ENCODE measurements around the gene TNFRSF1B.
A peak's percentile ranks its signal among the peaks of the same experiment; 100 is the strongest.

The TNFRSF1B gene

DNA sequence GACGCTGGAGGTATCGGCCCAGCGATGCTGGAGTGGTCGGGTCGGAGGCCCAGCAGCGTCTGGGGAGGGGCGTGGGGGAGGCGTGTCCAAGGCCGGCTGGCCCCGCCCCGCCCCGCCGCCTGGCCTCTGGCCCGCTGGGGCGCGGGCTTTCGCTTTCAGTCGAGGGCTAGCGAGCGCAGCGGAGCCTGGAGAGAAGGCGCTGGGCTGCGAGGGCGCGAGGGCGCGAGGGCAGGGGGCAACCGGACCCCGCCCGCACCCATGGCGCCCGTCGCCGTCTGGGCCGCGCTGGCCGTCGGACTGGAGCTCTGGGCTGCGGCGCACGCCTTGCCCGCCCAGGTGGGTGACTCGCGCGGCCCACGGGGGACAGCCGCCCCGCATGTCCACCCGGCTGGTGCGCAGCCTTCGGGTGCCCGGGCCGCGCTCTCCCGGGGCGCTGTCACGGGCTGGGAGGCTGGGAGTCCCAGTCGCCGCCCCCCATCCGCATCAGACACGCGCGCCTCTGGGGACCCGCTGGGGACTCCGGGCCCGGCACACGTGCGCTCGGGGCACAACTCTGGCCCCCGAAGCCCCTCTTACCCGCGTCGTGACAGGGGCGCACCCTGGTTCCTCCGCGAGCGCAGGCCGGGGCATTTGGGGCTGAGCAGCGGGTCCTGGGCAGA, at the start of gene TNFRSF1B:
Gene TNFRSF1B (plus strand): TSS at position 158 of the 659 bp plus-strand sequence. CDS start 101 bp downstream, at position 259.
- peak; percentile 41 for DNase-seq (ENCODE audit: low read depth)

DNA sequence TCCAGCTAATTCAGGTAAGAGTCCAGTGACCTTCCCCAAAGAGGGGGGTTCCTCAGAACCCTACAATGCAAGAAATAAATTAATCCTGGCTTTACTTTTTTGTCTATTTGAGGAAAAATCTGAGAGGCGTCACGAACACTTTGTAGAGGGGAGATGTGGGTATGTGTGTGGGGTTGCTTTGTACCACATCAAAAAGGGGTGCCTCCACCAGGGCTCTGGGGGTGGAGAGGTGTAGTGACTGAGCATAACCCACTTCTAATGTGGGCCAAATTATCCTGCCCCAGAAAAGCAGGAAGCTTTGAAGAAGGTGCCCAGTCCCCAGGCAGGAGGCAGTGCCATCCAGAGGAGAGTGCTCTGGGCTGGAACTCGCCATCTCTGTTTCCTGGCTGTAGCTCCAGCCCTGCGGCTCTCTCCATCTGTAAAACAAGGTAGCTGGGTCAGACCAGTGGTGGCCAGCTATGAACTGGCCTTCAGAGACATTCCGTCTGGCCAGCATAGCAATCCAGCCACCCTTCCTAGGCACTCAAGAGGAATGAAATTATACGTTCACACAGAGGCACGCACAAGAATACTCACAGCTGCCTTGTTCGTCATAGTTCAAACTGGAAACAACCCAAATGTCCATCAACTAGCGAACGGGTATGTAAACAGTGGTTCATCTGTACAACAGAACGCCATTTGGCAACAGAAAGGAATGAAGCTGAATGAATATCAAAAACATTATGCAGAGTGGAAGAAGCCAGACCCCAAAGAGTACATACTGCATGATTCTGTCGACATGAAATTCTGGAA, 45.4 kb upstream of the TNFRSF1B start:
- DNase-seq (ENCODE audit: low read depth): no peak

DNA sequence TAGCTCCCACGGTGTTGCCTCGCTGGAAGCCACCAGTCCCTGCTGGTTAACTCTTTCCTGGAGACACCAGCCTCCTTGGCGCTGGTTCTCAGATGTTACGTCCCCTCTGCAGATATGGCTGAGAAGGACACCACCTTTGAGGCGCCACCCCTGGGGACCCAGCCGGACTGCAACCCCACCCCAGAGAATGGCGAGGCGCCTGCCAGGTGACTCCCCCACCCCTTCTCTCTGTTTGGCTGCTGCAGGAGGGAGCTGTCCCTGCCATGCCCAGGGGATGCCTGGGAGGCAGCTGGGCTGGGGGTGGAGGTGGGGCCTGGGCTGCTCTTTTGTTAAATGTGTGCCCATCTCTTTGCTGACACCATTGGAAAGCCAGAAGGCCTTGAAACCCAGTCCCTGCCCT, 43.6 kb upstream of the TNFRSF1B start:
- DNase-seq (ENCODE audit: low read depth): no peak

DNA sequence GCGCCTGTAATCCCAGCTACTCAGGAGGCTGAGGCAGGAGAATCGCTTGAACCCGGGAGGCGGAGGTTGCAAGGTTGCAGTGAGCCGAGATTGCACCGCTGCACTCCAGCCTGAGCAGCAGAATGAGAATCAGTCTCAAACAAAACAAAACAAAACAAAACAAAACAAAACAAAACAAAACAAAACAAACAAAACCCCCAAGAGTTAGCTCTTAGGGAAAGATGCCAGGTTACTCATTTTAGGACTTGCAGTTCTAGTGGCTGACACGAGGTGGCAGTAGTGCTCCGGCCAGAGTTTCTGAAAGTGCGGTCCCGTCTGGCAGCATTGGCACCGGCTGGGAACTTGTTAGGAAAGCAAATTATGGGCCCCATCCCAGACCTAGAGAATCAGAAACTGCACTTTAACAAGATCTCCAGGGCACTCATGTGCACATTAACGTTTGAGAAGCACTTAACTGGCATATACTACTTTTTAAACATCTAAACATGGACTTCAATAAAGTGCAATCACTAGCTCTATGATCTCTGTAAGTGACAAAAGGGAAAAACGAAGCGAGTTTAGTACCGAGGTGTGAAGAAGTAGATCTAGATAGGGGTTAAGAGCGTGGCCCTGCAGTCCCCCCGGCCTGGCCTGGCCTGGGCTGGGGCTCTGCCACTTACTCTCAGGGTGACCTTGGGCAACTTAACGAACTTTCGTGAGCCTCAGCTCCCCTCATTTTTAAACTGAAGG, 41.9 kb upstream of the TNFRSF1B start:
- peak; percentile 51 for DNase-seq (ENCODE audit: low read depth)

DNA sequence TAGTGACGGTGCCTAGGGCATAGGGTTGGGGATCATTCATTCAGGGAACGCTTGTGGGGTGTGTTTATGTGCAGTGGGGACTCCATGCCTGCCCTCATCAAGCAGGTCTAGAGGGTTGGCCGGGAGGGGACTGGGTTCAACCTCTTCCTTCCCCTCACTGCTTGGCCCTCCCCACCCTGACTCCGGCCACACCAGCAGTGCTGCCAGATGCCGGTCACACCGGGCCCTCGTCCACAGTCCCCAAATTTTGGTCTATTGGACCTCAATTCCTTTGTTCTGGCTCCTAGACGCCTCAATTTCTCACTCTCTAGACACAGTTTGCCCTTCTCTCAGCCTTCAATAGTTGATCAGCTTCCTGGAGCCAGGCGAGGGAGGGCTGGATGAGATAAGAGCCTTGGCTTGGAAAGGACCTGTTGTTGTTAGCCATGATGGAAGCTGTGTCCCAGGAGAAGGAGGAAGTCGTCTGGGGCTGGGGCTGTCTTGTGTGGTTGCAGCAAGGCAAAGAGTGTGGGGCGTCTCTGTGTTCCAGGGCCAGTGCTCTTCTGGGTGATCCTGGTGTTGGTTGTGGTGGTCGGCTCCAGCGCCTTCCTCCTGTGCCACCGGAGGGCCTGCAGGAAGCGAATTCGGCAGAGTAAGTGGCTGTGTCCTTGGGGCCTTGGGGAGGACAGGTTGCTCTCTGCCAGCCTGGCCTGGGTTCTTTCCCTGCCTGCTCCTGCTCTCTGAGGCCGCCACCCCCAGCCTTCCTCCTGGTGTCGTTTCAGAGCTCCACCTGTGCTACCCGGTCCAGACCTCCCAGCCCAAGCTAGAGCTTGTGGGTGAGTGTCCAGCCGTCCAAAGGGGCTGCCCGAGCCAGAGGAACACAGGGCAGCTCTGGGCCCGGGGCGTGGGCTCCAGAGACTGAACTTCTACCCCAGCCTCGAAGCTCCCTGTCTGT, 41.1 kb upstream of the TNFRSF1B start:
- no peak for DNase-seq (ENCODE audit: low read depth)

DNA sequence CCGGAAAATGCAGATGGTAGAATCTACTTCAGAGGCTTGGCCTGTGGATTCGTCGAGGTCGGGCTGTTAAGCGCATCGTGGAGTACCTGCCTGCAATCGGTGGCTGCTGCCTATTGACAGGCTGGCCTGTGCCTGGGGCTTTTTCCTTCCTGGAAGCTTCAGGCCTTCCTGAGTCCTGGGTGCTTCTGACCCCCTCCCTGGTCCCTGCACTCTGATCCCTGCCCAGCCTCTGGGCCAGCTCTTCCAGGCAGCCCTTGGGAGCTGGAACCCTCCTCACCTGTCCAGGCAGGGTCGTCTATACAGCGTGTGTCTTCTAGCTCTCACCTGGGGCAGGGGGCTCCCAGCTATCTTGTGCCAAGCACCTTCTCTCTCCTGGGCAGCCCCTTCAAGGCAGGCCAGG, 40.0 kb upstream of the TNFRSF1B start:
- DNase-seq (ENCODE audit: low read depth): no peak

DNA sequence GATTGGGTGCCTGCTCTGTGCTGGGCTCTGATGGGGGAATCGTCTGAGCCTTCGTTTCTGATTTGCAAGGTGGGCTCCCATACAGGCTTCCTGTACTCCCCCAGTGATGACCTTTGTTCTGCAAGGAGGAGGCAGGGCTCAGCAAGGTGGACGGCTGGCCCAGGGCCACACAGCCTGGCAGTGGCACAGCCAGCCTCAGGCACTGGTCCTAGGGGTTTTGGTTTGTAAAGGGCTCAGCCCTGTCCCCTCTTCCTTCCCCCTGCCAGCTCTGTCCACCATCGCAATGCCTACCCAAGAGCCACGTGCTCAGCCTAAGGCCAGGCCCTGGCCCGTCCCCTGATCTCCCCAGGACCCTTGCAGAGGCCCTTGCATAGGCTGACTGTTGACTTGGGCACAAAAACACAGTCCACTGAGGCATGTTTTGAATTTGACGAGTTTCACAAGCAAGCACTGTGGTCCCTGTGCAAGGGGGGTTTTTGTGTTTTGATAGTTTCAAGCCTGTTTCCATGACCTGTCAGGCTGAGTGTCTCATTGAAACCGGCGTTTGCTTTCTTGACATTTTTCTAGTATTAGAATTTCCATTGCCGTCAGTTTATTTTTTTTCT, 39.5 kb upstream of the TNFRSF1B start:
- no peak for DNase-seq (ENCODE audit: low read depth)

DNA sequence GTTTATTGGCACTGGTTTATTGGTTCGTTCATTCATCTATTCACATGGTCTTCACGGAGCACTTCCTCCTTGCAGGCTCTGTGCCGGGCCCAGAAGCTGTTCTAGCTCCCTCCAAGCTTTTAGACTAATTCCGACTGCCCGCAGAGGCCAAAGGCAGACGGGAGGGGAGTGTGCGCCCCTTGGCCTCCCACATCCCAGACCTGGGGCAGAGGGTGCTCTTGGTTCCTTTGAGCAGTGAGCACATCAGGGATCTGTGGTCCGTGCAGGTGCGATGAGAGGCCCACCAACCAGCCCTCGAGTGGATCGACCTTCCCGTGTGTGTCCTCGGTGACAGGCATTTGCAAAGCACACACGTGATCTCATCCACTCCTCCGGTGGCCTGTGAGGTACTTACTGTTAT, 38.7 kb upstream of the TNFRSF1B start:
- DNase-seq (ENCODE audit: low read depth): no peak

DNA sequence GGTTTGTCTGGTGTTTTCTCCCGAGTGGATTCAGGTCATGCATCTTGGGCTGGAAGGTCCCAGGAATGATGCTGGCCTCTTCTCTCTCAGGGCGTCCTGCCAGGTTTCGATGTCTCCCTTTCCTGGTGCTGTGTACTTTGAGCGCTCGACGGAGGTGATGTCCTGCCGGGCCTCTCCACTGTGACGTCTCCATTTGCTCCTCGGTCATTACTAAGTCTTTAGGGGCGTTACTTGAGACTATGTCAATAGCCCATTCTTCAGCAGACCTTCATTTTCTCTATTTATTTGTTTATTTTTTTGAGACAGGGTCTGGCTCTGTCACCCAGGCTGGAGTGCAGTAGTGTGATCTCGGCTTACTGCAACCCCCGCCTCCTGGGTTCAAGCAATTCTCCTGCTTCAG, 37.2 kb upstream of the TNFRSF1B start:
- no peak for DNase-seq (ENCODE audit: low read depth)

DNA sequence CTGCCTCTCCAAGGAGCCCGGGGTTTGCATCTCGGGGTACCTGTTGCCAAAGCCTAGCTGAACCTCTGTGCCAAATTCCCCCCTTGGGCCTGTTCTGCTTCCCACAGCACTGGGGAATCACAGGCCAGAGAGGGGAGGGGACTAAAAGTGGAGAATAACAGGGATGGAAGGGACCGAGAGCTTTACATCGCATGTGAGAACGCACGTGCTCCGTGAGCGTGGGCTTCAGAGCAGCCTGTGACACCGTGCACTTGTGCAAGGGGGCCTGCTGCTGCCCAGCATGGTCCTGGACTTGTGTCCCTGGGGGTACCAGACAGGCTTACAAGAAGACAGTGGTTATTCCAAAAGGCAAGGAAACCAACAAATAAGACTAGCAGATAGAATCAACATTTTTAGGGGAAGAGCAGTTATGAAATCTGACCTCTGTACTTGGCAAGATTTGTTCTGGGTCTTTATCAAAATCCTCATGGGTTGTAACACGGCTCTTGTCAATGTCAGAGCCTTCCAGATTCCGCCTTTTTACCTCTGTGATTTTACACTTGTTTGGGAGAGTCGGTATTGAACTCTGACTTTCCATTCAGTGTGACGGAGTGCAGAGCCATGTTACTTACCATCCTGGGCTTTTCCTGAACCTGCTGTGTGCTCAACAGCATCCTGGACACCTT, 36.2 kb upstream of the TNFRSF1B start:
- no peak for DNase-seq (ENCODE audit: low read depth)

DNA sequence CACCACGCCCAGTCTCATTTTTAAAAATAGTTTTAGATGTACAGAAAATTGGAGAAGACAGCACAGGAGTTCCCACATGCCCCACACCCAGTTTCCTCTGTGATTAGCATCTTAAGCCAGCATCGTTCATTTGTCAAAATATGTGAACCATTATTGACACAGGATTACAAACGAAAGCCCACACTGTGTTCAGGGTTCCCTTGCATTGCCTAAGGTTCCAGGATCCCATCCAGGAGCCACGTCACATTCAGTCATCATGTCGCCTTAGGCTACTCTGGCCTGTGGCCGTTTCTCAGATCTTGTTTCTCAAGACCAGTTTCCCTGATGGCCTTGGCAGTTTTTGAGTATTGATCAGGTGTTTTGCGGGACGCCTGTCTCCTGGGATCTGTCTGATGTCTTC, 34.7 kb upstream of the TNFRSF1B start:
- no peak for DNase-seq (ENCODE audit: low read depth)

DNA sequence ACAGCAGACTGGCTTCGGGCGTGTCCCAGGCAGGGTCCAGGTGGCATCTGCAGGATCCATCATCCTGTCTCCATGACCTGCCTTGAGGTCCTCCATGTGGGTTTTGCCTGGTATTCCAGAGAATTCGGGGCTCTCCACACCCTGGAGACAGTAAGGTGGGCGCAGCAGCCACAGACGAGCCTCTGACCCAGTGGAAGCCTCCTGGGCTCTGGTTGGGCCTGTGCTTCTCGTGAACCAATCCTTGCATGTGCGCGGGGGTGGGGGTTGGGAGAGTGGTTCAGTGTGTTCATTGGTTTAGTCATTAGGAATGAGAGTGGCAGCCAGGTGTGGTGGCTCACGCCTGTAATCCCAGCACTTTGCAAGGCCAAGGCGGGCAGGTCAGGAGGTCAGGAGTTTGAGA, 32.1 kb upstream of the TNFRSF1B start:
- no peak for DNase-seq (ENCODE audit: low read depth)

DNA sequence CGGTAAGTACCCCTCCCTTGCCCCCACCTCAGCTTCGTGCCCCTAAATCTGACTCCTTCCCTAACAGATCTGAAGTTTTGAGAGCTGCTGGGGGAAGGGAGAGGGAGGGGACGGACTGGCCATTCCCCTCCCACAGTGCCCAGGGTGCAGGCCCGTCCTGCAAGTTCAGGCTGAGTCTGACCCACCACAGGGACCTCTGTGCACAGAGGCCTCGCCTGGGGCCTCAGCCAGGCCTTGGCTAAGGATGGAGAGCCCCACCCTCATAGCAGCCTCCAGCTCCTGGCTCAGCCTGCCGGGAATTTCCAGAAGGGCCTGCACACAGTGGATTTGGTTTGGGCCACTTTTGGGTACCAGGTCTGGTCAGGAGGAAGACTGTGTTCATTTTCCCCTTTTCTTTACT, 31.2 kb upstream of the TNFRSF1B start:
- no peak for DNase-seq (ENCODE audit: low read depth)

DNA sequence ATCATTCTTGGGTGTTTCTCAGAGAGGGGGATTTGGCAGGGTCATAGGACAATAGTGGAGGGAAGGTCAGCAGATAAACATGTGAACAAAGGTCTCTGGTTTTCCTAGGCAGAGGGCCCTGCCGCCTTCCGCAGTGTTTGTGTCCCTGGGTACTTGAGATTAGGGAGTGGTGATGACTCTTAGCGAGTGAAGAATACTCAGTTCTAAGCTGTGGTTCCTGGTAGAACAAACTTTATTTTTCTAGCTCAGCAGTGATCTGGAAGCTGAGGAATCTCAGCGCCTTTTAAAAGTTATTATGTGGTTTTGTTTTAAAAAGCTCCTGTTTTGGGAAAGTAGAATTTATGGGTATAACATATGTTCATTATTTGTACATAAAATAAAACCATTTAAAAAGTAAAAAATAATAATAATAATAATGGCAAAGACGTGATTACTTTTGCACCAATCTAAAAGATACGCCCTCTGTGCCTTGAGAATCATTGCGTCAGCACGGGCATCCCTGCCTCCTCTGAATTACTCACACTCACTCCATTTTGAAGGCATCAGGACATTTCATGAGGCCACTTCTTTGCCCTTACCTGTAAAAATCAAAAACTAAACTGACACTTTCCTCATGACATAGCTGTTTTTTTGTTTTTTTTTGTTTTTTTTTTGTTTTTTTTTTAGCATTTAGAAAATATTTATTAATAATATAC, 29.7 kb upstream of the TNFRSF1B start:
- DNase-seq (ENCODE audit: low read depth): no peak

DNA sequence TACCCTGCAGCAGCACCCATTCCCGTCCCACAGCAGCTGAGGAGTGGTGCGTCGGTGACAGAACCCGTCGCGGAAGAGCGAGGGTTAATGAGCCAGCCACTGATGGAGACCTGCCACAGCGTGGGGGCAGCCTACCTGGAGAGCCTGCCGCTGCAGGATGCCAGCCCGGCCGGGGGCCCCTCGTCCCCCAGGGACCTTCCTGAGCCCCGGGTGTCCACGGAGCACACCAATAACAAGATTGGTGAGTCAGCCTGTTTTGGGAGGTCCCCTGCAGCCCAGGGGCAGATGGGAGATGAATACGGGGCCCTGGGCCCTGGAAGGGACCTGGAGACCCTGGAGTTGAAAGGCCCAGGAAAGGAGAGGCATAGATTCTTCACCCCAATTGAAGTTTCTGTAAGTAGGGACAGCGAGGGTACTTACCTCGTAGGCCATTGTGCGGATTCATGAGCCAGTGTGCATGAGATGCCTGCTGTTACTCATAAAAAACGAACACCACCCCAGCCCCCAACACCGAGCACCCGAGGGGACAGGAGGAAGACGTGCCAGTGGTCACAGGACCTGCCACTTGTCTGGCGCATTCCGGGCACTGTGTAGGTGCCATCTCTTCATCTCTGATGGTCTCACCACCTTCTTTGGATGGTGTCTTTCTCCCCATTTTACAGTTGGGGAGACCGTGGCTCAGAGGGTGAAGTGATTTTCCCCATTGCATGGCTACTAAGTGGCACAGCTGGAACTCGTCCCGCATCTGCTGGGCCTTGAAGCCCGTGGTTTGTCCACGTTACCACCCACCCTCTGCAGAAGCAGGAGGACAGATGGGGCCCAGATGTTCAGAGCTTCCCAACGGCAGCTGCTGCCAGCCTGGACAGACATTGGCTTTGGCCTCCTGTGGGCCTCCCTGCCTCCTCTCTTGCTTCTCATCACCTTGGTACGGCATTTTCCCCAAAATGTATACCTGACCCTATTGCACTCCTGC, 28.3 kb upstream of the TNFRSF1B start:
- no peak for DNase-seq (ENCODE audit: low read depth)

DNA sequence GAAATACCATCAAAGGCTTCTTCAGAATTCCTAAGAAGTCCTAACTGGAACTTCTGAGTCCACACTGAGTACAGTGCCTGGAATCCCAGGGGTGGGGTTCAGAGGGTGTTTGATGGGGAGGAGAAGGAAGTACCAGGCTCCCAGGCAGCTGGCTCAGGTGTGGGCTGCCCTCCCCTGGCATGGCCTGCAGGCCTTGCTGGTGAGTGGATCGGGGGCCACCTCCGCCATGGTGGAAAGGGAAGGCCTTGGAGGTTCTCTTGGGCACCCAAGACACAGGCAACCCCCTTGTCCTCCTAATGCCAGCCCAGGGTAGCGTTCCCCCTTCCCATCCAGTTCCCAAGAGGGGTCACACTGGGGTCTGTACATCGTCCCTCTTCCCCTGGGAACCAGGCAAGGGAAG, 26.8 kb upstream of the TNFRSF1B start:
- no peak for DNase-seq (ENCODE audit: low read depth)

DNA sequence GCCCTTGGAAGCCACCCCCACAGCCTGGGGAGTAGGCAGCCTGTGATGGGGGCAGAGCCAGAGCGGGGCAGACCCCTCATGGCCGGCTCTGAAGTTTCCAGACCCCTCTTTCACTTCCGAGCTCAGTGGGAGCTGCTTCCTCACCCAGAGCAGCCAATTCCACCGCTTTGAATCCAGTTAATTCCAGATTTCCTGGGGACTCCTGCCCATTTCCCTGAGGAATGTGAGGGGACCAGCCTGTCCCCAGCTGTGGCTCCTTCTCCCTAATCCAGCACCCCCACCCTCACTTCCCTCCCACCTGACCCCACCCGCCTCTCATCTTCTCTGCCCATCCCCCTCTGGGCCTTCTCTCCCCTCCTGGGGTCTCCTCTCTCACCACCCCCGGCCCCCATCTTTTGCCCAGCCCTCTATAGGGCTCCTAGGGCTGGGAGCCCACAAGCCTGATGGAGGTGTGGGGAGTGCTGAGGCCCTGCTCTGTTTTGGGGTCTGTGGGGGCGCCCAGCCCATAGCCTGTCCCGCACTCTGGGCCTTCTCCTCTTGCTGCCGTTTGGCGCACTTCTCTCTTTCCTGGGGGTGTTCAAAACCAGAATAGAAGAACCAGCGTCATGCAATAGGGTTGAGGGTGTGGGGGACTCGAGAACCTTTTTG, 26.2 kb upstream of the TNFRSF1B start:
- DNase-seq (ENCODE audit: low read depth): no peak

DNA sequence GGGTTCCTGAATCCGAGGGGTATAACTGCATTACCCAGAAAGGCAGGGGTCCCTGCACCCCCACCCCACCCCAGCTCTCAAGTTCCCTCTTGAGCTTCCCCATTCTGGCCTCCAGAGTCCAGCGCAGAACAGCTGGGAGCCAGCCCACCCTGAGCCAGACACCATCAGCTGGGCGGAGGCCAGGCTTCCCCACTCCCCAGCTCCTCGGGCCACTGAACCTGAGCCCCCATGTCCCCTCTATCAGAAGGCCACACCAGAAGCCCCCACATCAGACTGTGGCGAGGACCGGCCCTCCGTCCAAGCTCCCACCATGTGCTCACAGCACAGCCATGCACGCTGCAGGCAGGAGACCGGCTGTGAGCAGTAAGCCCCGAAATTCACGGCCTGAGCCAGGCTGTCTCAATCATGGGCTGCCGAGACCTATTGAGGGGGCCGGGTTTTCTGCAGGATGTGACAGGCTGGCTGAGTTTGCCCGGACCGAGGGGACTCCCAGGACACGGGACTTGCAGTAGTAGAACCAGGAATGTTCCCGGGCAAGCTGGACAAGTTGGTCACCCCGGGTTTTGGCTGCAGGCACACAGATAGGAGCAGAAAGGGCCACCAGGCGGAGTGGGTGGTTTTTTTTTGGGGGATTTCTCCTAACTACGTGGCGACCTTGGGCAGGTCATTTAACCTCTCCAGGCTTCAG, 25.5 kb upstream of the TNFRSF1B start:
- no peak for DNase-seq (ENCODE audit: low read depth)

Measured in T-helper 22 cell (primary cell).